MCF 10A (cell line): Measurements from ENCODE around the gene GPR149. TPM values are rescaled to one million over a fixed set of nuclear protein-coding genes. Genes with fewer than 3 reads are reported as not detected.
A peak's percentile ranks its signal among the peaks of the same experiment; 100 is the strongest.

Experiments used
- Bru-seq: library from RNA; stranded (reverse); fragments of 400-500 nt; gene quantifications from one replicate; lab custom pipeline; 2021; lab: Mats Ljungman, UMichigan
- BruChase-seq, 2 experiments: library from RNA; stranded (reverse); fragments of 400-500 nt; gene quantifications; one replicate each; lab custom pipeline; 2021; lab: Mats Ljungman, UMichigan
- BruUV-seq: library from RNA; stranded (reverse); fragments of 400-500 nt; replicated peaks from 2 replicates; lab custom pipeline; 2021; lab: Mats Ljungman, UMichigan
- CTCF ChIA-PET: fragments of 300-600 bp; sonication (Branson Sonifier 250); formaldehyde crosslinking; extraction: SDS; loops from one replicate; lab custom pipeline; 2021; ENCODE audit warnings: antibody characterized with exemption, inconsistent platforms; lab: Yijun Ruan, JAX
- POLR2A ChIA-PET: fragments of 300-600, 350-650 bp; sonication (Branson Sonifier 250); formaldehyde crosslinking; extraction: SDS; loops from one replicate; lab custom pipeline; 2020; ENCODE audit warnings: antibody characterized with exemption, inconsistent platforms; lab: Yijun Ruan, JAX
- DNase-seq: peaks from one replicate; pipeline ENCODE4 v3.0.0-alpha.2; 2018; ENCODE audit not compliant: unreplicated experiment
- H3K27ac Mint-ChIP-seq: one replicate; pipeline ENCODE4 v1.8.0; 2022; ENCODE audit warnings: mild to moderate bottlenecking, low read depth, mixed read lengths; ENCODE audit not compliant: unreplicated experiment
- H3K27me3 Mint-ChIP-seq: one replicate; pipeline ENCODE4 v1.8.0; 2022; ENCODE audit warnings: mixed read lengths; ENCODE audit not compliant: insufficient read depth, unreplicated experiment
- H3K36me3 Mint-ChIP-seq: one replicate; pipeline ENCODE4 v1.8.0; 2022; ENCODE audit warnings: mild to moderate bottlenecking, moderate library complexity, mixed read lengths; ENCODE audit not compliant: insufficient read depth, unreplicated experiment
- H3K4me1 Mint-ChIP-seq: one replicate; pipeline ENCODE4 v1.8.0; 2022; ENCODE audit warnings: mixed read lengths; ENCODE audit not compliant: insufficient read depth, unreplicated experiment
- H3K4me3 Mint-ChIP-seq: one replicate; pipeline ENCODE4 v1.8.0; 2022; ENCODE audit warnings: mild to moderate bottlenecking, moderate library complexity, mixed read lengths; ENCODE audit not compliant: unreplicated experiment
- H3K9me3 Mint-ChIP-seq: one replicate; pipeline ENCODE4 v1.8.0; 2022; ENCODE audit warnings: mixed read lengths; ENCODE audit not compliant: unreplicated experiment
- CTCF ChIP-seq: fragments of 200-600 bp; IDR thresholded peaks from one replicate; pipeline ENCODE4 v1.8.0; 2022; ENCODE audit warnings: antibody characterized with exemption, mild to moderate bottlenecking; ENCODE audit not compliant: unreplicated experiment
- intact Hi-C: fragments of 100-400 bp; cut with micrococcal nuclease; formaldehyde crosslinking; loops from 2 replicates; pipeline ENCODE4 v1.14.1; 2022
- long read RNA-seq: library from polyadenylated mRNA; stranded (forward); transcript quantifications from one replicate; pipeline ENCODE4 v2.0.0, GENCODE V29; 2022
- total RNA-seq: library from RNA; stranded (reverse); gene quantifications from 2 replicates; pipeline ENCODE4 v1.2.3, GENCODE V29; 2022

The GPR149 gene
- not detected in 2 replicates for total RNA-seq
- not detected for Bru-seq, nascent RNA
- percentile 1 among the genes with signal in this experiment for BruChase-seq, experiment 1, labeled RNA remaining after a 6-hour chase
- BruChase-seq, experiment 2, labeled RNA remaining after a 2-hour chase, result percentile 2 among the genes with signal in this experiment
- long read RNA-seq, result 0 reads

GRCh38 chr3:154430014-154430413 is at the start of gene GPR149:
GPR149 (minus strand) TSS chr3:154430190; CDS start chr3:154429615, 575 bp downstream.
- ChIA-PET CTCF (interaction anchor here (0.6 to 1.1 kb wide), 3 partner anchors 15 to 347 kb away, joined by 3 to 6 read pairs (median 3); no protein-coding TSS in a partner anchor), POLR2A (no interaction called here)
- Mint-ChIP-seq H3K4me1 (no peaks in the 10 kb centered on the region), H3K4me3 (no peak within 1 kb of the TSS), H3K9me3 (no peaks in the 10 kb centered on the region), H3K36me3 (no peaks in the 10 kb centered on the region), H3K27ac (no peak within 1 kb of the TSS), H3K27me3 (peaks cover 18% of the 10 kb centered on the region)
- no TSS peak for BruUV-seq
- TF ChIP-seq CTCF, result no peak
- intact Hi-C loops, result no loop called here
- DNase-seq, result no peak

GRCh38 chr3:154473769-154474168 is 43.8 kb upstream of the GPR149 start:
- no peak for DNase-seq

GRCh38 chr3:154469585-154469984 is 39.6 kb upstream of the GPR149 start:
- H3K4me1 Mint-ChIP-seq, result peaks cover 10% of the 10 kb centered on the region
- ChIA-PET CTCF (no interaction called here), POLR2A (no interaction called here)
- no peak for DNase-seq
- intact Hi-C loops, result no loop called here
- no peaks in the 10 kb centered on the region for H3K36me3 Mint-ChIP-seq
- H3K27me3 Mint-ChIP-seq, result no peaks in the 10 kb centered on the region
- H3K9me3 Mint-ChIP-seq, result no peaks in the 10 kb centered on the region
- H3K27ac Mint-ChIP-seq, result no peak overlapping the region
- TF ChIP-seq CTCF, result no peak
- BruUV-seq, result no TSS peak
- H3K4me3 Mint-ChIP-seq, result no peak overlapping the region

More at GRCh38 chr3:154473769-154474168, 43.8 kb upstream of the GPR149 start:
- no peak overlapping the region for H3K4me3 Mint-ChIP-seq
- no TSS peak for BruUV-seq
- H3K36me3 Mint-ChIP-seq, result no peaks in the 10 kb centered on the region
- H3K9me3 Mint-ChIP-seq, result no peaks in the 10 kb centered on the region
- intact Hi-C loops, result no loop called here
- no peak for TF ChIP-seq CTCF
- H3K27ac Mint-ChIP-seq, result no peak overlapping the region
- ChIA-PET CTCF (no interaction called here), POLR2A (no interaction called here)
- no peaks in the 10 kb centered on the region for H3K4me1 Mint-ChIP-seq
- H3K27me3 Mint-ChIP-seq, result no peaks in the 10 kb centered on the region

GRCh38 chr3:154464440-154465190 is 34.6 kb upstream of the GPR149 start:
- ChIA-PET CTCF (interaction anchor here (0.5 to 1.0 kb wide), 2 partner anchors 130 to 159 kb away, joined by 3 to 6 read pairs; no protein-coding TSS in a partner anchor), POLR2A (interaction anchor here (0.5 to 0.7 kb wide), 2 partner anchors 74 to 1738 kb away, joined by 3 read pairs; no protein-coding TSS in a partner anchor)
- BruUV-seq, result no TSS peak
- no peak overlapping the region for H3K4me3 Mint-ChIP-seq
- H3K4me1 Mint-ChIP-seq, result peaks cover 12% of the 10 kb centered on the region
- peak; percentile 51 for DNase-seq
- H3K27ac Mint-ChIP-seq, result peak overlapping the region; percentile 43
- H3K27me3 Mint-ChIP-seq, result no peaks in the 10 kb centered on the region
- no peak for TF ChIP-seq CTCF
- intact Hi-C loops, result no loop called here
- no peaks in the 10 kb centered on the region for H3K9me3 Mint-ChIP-seq
- no peaks in the 10 kb centered on the region for H3K36me3 Mint-ChIP-seq
